Fibroblast of skin of abdomen (primary cell): Measurements from ENCODE around the gene PSME3. TPM values are rescaled to one million over a fixed set of nuclear protein-coding genes. Genes with fewer than 3 reads are reported as not detected.
A peak's percentile ranks its signal among the peaks of the same experiment; 100 is the strongest.

Experiments
- DNase-seq: peaks from one replicate; pipeline ENCODE4 v3.0.0-alpha.2; 2013
- polyA plus RNA-seq, 2 experiments: library from polyadenylated mRNA; unstranded; fragments of 120-200 nt; gene quantifications; one replicate each; pipeline ENCODE4 v1.2.1, GENCODE V29; 2013; ENCODE audit not compliant: insufficient read length in 2 of 2

Gene PSME3, protein sequence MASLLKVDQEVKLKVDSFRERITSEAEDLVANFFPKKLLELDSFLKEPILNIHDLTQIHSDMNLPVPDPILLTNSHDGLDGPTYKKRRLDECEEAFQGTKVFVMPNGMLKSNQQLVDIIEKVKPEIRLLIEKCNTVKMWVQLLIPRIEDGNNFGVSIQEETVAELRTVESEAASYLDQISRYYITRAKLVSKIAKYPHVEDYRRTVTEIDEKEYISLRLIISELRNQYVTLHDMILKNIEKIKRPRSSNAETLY
- polyA plus RNA-seq (2013, experiment 1 of 2; ENCODE audit: insufficient read length) = 104 TPM
- 104 TPM for polyA plus RNA-seq (2013, experiment 2 of 2; ENCODE audit: insufficient read length)

DNA sequence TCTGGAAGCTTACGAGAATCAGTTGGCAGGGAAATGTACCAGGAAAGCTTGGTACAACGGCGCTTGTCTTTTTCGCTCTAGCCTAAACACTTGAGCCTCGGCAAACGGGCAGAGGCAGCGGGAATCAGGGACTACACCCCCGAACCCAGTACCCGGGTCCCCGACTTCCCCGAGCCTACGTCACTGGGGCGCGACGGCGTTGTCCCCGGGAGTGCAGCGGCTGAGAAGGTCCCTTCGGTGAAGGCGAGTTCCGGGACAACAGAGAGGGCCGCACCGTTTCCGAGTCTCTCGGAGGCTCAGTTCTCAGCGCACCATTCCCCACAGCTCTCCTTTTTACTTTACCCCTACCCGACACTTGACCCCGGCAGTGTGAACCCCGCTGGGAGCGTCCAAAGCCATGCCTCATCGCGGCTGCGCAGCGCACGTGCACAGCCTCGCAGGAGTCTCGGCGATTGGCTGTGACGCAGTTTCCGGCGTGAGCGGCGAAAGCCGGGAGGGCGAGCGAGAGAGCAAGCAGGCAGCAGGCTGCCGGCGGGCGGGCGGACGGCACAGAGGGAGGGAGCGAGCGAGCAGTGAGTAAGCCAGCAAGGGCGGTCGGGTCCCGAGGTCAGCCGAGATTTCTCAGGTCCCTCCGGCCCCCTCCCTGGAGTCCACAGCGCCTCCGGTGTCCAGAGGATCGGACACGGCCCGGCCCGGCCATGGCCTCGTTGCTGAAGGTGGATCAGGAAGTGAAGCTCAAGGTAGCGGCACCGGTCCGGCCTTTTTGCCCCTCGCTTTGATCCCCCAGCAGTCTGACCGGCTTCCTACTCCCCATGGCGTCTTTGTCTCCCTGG, at the start of gene PSME3:
Gene PSME3 (plus strand): TSS at position 464 of the 833 bp plus-strand sequence. CDS start 235 bp downstream, at position 699.
- DNase-seq = peak; percentile 86

DNA sequence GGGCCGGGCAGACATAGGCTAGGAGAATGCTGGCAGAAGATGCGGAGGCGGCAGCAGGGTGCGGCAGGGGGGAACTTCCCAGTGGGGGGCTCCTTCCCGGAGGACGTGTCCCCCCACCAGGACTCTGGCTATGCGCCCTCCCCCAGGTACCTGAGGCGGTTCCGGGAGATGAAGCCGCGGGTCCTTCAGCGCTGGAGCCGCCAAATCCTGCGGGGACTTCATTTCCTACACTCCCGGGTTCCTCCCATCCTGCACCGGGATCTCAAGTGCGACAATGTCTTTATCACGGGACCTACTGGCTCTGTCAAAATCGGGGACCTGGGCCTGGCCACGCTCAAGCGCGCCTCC, 49.4 kb upstream of the PSME3 start:
- DNase-seq = no peak

GRCh38 chr17:42784409-42784808, 48.8 kb upstream of the PSME3 start:
- DNase-seq = no peak

DNA sequence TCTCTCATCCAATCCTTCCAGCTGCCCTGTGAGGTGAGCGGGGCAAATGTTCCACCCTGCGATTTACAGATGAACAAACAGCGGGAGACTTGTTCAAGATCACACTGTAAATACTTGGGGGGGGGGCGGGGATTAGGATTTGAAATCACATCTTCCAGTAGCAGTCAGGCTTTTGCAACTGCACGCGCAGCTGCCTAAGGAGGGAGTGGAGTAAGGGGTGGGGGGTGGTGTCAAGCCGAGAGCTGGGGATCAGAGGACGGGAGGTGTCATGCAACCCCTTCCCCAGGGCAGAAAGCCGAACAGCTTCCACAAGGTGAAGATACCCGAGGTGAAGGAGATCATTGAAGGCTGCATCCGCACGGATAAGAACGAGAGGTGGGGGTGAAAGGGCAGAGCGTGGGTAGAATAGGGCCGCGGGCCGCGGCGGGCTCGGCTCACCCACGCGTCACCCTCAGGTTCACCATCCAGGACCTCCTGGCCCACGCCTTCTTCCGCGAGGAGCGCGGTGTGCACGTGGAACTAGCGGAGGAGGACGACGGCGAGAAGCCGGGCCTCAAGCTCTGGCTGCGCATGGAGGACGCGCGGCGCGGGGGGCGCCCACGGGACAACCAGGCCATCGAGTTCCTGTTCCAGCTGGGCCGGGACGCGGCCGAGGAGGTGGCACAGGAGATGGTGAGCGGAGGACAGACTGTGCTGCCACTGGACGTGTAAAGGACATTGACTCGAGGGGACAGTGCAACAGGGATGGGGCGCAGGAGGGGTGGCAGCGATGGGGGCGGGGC, 48.2 kb upstream of the PSME3 start:
- DNase-seq = no peak

DNA sequence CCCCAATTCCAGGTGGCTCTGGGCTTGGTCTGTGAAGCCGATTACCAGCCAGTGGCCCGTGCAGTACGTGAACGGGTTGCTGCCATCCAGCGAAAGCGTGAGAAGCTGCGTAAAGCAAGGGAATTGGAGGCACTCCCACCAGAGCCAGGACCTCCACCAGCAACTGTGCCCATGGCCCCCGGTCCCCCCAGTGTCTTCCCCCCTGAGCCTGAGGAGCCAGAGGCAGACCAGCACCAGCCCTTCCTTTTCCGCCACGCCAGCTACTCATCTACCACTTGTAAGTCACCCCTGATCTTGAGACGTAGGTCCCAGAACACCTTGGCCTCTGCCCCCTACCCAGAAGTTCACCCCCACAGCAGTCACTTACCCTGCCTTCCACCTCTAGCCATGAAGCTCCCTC, 45.9 kb upstream of the PSME3 start:
- no peak for DNase-seq

GRCh38 chr17:42791948-42792347, 41.2 kb upstream of the PSME3 start:
- no peak for DNase-seq

DNA sequence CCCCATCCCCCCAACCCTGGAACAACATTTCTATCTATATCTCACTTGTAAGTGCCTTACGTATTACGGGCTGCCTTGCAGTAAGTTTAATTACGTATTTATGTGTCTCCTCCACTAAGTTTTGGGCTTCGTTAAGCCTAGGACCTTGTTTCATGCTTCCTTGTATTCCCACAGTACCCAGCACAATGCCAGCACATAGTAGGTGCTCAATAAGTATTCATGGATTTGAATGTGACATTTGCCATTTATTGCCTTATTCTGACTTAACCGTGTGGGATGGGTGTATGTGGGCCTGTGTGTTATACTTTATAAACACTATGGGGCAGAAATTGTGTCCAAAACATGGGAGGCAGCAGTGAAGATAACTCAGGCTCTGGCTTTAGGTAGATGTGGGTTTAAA, 40.7 kb upstream of the PSME3 start:
- no peak for DNase-seq

GRCh38 chr17:42795061-42795460, 38.1 kb upstream of the PSME3 start:
- no peak for DNase-seq

- DNase-seq = no peak
These were observed 37.7 kb upstream of the PSME3 start for GRCh38 chr17:42795465-42795864.

- DNase-seq = no peak
These were observed 37.0 kb upstream of the PSME3 start for GRCh38 chr17:42796066-42796758.

DNA sequence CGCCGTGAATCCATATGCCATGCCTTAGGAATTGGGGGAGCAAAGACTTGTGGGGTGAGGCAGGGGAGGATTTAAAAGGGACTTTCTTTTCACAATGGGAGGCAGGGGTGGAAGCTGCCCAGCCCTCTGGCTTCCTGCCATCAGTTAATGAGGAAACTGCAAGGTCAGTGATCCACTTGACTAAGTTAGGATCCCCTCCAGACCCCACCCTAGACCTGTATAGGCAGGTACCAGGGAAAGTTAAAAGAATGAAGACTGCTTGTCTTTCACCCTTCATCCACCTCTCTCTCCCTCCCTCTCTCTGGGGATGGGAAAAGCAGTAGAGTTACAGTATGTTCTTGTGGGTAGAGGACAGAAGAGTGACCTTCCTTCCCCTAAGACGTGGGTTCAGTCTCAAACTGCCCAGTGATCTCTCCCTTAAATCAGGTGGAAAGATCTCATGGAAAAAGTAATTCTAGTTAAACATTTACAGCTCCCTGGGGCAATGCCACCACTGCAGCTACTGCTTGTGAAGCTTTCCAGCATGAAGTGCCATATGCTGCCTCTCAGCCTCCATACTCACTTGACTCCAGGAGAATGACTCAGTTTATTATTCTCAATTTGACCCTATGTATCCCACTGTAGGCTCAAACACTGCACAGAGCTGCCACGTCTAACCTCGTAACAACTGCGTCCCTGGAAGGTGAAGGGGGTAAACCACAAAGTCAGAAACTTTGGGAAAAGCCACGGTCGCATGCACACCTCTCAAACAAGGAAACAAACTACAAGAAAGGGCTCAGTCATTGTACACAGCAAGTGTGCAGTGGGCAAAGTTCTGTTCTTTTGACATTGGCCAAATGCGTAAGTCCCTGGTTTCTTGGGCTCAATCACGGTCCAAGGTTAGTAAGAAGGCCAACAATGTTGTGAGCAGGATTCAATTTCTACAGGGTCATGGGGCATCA, 35.9 kb upstream of the PSME3 start:
- DNase-seq = no peak

GRCh38 chr17:42798011-42798382, 35.2 kb upstream of the PSME3 start:
- no peak for DNase-seq

GRCh38 chr17:42798383-42799380, 34.5 kb upstream of the PSME3 start, which contains the start of the genes CNTD1 and COA3:
Gene CNTD1, plus strand, starts transcription at chr17:42798861. Its CDS starts 207 bp downstream, at chr17:42799068.
Gene COA3, minus strand, starts transcription at chr17:42798704. Its CDS starts 23 bp downstream, at chr17:42798681.
- DNase-seq = peak; percentile 86

- DNase-seq = no peak
These were observed 29.9 kb upstream of the PSME3 start for GRCh38 chr17:42803074-42803883.

DNA sequence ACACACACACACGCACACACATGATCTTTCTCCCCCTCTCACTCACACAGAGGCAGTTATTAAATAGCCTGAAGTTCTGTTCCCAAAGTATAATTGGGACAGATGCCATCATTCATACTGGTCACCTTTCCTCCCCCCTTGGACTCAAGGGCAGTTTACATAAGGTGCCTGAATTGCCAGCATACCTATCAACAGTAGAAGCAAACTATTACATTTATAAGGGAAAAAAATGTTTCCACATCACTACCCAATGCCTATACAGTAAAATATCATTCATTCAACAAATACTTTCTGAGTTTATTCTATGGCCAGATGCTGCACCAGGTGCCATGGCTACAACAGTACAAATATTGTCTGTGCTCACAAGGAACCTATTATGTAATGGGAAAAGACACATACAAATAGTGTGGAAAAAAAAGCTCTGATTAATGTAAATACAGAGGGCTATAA, 28.3 kb upstream of the PSME3 start:
- no peak for DNase-seq

- DNase-seq = no peak
These were observed 26.9 kb upstream of the PSME3 start for GRCh38 chr17:42806249-42806648.

- DNase-seq = peak; percentile 74
These were observed 23.9 kb upstream of the PSME3 start for GRCh38 chr17:42809250-42809649.

- peak; percentile 82 for DNase-seq
These were observed 18.4 kb upstream of the PSME3 start for GRCh38 chr17:42814633-42815399.
